ENCODE measurements around the gene C1orf21. TPM values are rescaled to one million over a fixed set of nuclear protein-coding genes. Genes with fewer than 3 reads are reported as not detected.

Gene C1orf21
- polyA plus RNA-seq, 12 donors: 38.2 to 80.2 (median 53.5) TPM; not detected in 1

- DNase-seq: no peak
Observed at GRCh38 chr1:184442260-184442659, 55.4 kb downstream of the C1orf21 start.

- DNase-seq: no peak
Observed at GRCh38 chr1:184443201-184443600, 56.4 kb downstream of the C1orf21 start.

- no peak for DNase-seq
Observed at GRCh38 chr1:184443624-184444023, 56.8 kb downstream of the C1orf21 start.

GRCh38 chr1:184445997-184446396 lies 59.2 kb downstream of the C1orf21 start:
- no peak for DNase-seq

- no peak for DNase-seq
Observed at GRCh38 chr1:184447651-184448185, 60.9 kb downstream of the C1orf21 start.

- DNase-seq: no peak
Observed at GRCh38 chr1:184449916-184450315, 63.1 kb downstream of the C1orf21 start.

- DNase-seq: no peak
Observed at GRCh38 chr1:184455786-184456185, 69.0 kb downstream of the C1orf21 start.

GRCh38 chr1:184456189-184456588 lies 69.4 kb downstream of the C1orf21 start:
- no peak for DNase-seq

- DNase-seq: no peak
Observed at GRCh38 chr1:184457500-184457899, 70.7 kb downstream of the C1orf21 start.

GRCh38 chr1:184461321-184461720 lies 74.5 kb downstream of the C1orf21 start:
- no peak for DNase-seq

GRCh38 chr1:184462155-184462554 lies 75.3 kb downstream of the C1orf21 start:
- no peak for DNase-seq

- no peak for DNase-seq
Observed at GRCh38 chr1:184462990-184463389, 76.2 kb downstream of the C1orf21 start.

- no peak for DNase-seq
Observed at GRCh38 chr1:184463680-184464079, 76.9 kb downstream of the C1orf21 start.

- DNase-seq: no peak
Observed at GRCh38 chr1:184464757-184465156, 77.9 kb downstream of the C1orf21 start.

GRCh38 chr1:184465489-184466146 lies 78.8 kb downstream of the C1orf21 start:
- DNase-seq: no peak

GRCh38 chr1:184467295-184467694 lies 80.5 kb downstream of the C1orf21 start:
- DNase-seq: no peak

GRCh38 chr1:184469396-184469795 lies 82.6 kb downstream of the C1orf21 start:
- DNase-seq: no peak

- no peak for DNase-seq
Observed at GRCh38 chr1:184471686-184472085, 84.9 kb downstream of the C1orf21 start.

- no peak for DNase-seq
Observed at GRCh38 chr1:184472136-184472535, 85.3 kb downstream of the C1orf21 start.

- no peak for DNase-seq
Observed at GRCh38 chr1:184473176-184473966, 86.5 kb downstream of the C1orf21 start.

- DNase-seq: no peak
Observed at GRCh38 chr1:184476187-184476586, 89.4 kb downstream of the C1orf21 start.

GRCh38 chr1:184479435-184480167 lies 92.8 kb downstream of the C1orf21 start:
- no peak for DNase-seq

All from muscle of arm (tissue), 12 donors.